ENCODE measurements around the gene BCL7A.
"Not testable (repeated sequence)": the region's sequence is repeated elsewhere in the genome, so short reads cannot be mapped to it uniquely, and the experiment has no call there.

The BCL7A gene

DNA sequence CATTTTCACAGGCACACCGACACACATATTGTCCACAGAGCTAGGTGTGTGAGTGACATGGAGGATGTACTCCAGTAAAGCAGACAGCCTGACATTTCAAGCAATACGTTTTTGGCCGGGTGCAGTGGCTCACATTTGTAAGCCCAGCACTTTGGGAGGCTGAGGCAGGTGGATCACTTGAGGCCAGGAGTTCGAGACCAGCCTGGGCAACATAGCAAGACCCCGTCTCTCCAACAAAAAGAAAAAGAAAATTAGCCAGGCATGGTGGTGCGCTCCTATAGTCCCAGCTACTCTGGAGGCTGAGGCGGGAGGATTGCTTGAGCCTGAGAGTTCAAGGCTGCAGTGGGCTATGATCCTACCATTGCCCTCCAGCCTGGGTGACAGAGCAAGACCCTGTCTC, 34.7 kb downstream of the BCL7A start:
- DNase-seq: not testable (repeated sequence)

DNA sequence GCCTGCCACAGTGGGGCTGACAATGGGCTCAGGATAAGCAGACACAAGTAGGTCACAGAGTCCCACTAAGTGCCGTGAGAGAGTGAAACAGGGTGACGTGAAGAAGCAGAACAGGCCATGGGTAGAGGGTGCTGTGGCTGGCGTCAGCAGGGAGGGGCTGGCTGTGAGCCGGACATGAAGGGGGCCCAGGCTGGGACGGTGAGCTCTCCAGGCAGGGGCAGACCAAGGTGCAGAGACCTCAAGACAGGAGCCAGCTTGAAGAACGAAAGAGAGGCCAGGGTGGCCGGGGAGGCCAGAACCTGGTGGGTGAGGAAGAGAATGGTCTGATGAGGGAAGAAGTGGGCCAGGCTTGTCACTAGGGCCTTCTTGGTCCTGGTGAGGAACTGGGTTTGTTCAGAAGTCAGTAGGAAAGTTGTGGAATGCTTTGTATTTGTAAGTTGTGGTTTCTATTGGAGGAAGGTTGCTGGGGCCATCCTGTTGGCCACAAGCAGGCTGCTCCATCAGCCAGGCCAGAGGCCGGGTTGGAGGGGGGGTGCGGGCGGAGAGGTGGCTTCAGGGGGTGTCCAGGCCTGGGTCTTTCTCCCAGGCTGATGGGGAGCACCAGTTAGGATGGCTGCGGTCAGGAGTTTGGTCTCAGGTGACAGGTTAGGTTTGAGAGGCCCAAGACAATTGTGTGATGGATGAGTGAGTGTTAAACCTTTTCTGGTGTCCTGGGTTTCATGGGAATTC, 35.5 kb downstream of the BCL7A start:
- no peak for DNase-seq

GRCh38 chr12:122057769-122058168, 36.1 kb downstream of the BCL7A start:
- no peak for DNase-seq

- DNase-seq: no peak
These were observed 37.0 kb downstream of the BCL7A start for GRCh38 chr12:122058549-122059149.

- DNase-seq: no peak
These were observed 37.7 kb downstream of the BCL7A start for GRCh38 chr12:122059203-122059960.

- DNase-seq: no peak
These were observed 38.4 kb downstream of the BCL7A start for GRCh38 chr12:122060081-122060501.

GRCh38 chr12:122061253-122061652, 39.6 kb downstream of the BCL7A start:
- DNase-seq: no peak

DNA sequence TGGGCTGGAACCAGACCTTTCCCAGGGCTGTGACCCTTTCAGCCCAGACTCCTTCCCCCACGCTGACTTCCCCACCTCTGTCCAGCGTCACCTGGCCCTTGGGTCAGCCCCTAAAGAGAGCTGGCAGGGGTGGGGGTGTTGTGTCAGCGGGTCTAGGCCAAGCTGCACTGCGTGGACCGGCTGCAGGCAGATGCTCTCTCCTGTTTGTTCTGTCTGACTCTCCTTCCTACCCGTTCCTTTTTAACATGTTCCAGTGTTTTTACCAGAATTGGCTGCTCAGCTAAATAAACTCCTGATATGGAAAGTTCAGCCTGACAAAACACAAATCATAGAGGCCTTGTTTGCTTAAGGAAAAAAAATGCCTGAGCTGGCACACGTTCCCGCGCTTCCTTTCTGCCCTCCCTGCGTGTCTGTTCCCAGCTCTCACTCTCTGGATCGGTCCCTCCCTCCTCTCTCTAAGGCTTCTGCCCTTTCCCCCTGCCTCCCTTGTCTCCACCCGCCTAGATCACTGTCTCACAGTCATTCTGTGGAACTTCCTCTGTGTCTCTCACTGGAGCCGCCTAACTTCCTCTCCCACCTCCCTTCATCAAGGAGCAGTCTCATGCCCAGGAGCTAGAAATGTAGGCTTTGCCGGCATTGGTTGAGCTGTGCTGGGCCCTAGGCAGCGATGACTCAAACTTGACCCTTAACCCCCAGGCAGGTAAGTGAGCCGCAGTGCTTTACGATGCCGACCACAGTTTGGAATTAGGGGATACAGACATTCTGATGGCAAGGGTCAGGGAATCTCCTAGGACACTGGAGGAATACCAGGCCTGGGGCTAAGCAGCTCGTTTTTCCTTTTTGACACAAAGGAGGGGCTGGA, 41.4 kb downstream of the BCL7A start:
- peak; percentile 61 for DNase-seq

DNA sequence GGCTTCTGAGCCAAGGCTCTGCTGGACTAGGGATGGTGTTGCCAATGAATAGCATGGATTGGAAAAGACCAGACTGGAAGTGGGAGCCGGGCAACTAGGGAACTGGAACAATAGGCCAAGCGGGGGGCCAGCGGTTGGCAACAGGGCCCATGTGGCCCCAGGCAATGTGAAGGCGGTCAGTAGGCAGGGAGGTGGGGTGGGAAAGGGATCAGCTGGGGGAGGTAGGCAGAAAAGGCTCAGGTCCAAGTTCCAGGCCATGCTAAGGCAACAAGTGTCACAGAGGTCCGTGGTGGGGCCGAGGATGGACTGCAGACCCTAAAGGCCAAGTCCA, 42.0 kb downstream of the BCL7A start:
- DNase-seq: no peak

DNA sequence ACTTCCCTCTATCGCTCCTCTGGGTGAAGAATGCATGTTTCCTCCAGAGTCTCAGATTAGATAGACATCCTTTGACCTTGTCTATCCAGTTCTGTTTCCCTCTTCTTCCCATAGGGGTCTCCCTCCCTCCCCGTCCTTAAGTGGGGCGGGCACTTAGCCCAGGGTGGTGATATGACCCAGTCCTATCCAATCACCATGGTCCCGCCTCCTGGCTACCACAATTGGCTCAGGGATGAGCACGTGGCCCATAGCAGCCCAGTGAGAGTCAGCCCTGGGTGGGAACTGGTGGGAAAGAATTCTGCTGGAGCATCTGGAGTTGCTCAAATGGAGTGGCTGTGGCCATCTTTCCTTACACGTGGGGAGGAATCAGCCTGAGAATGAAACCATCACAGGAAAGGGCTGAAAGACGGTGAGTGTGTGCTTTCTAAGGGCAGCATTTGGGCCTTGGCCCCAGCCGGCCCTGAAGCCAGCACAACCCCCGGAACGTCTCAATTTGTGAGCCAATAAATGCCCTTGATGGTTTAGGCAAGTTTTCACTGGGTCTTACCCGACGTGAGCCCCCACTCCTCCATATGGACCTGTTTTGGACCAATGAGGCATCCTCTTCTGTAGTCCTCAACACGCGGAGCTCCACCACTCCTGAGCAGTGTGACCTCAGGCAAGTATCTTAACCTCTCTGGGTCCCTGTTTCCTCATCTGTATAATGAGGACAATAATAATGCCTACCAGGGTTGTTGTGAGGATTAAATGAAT, 42.5 kb downstream of the BCL7A start:
- peak; percentile 86 for DNase-seq

- DNase-seq: peak; percentile 37
These were observed 43.3 kb downstream of the BCL7A start for GRCh38 chr12:122064780-122065588.

DNA sequence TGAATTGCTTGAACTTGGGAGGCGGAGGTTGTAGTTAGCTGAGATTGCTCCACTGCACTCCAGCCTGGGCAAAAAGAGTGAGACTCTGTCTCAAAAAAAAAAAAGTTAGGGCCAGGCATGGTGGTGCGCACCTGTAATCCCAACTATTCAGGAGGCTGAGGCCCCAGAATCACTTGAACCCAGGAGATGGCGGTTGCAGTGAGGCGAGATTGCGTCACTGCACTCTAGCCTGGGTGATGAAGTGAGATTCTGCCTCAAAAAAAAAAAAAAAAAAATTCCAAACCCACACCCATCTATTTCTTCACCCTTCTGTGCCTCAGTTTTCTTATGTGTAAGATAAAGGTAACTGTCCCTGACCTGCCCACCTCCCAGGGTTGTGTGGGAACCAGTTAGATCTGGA, 45.9 kb downstream of the BCL7A start:
- no peak for DNase-seq

DNA sequence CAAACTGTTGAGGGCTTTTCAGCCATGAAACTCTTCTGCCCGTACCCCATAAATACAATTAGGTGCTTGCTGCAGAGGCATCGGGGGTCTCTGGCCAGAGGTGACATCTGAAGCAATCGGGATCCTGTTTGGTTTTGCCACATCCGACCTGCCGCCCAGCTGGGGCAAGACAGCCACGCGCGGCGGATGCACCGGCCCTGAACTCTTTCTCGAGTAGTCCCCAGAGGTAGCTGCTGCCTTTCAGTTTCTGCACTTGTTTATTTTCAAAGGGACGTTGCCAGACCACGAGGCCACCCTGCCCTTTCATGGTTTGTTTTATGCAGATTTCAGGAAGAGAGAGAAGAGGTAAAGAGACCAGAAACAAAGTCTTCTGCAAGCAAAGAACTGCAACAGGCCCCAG, 46.3 kb downstream of the BCL7A start:
- DNase-seq: peak; percentile 73

- DNase-seq: no peak
These were observed 50.6 kb downstream of the BCL7A start for GRCh38 chr12:122072031-122072970.

DNA sequence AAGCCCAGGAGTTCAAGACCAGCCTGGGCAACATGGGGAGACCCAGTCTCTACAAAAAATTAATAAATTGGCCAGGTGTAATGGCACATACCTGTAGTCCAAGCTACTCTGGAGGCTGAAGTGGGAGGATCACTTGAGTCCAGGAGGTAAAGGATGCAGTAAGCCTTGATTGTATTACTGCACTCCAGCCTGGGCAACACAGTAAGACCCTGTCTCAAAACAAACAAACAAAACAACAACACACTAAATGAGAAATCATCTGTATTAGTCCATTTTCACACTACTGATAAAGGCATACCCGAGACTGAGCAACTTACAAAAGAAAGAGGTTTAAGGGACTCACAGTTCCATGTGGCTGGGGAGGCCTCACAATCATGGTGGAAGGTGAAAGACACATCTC, 52.1 kb downstream of the BCL7A start:
- no peak for DNase-seq

- DNase-seq: no peak
These were observed 55.2 kb downstream of the BCL7A start for GRCh38 chr12:122076743-122077495.

- peak; percentile 96 for DNase-seq
These were observed 56.7 kb downstream of the BCL7A start, which contains the start of gene MLXIP for GRCh38 chr12:122078141-122079032. Gene MLXIP (plus strand): TSS chr12:122078756. CDS start chr12:122078854, 98 bp downstream.

DNA sequence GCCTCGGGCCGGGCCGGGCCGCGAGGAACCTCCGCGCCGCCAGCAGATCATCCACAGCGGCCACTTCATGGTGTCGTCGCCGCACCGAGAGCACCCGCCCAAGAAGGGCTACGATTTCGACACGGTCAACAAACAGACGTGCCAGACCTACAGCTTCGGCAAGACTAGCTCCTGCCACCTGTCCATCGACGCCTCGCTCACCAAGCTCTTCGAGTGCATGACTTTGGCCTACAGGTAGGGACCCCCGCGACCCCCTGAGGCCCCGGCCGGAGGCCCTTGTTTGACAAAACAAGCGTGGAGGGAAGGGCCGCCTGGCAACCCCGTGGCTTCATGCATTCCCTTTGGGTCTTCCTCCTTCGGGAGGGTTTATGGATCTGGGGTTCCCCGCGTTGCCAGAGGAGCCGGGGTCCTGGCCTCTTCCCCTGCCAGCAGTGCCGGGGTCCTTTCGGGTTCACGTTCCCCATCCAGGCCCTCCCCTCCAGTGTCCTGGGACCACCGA, 57.4 kb downstream of the BCL7A start:
- peak; percentile 41 for DNase-seq

All from femur (tissue), 1 donor.